HG03575 (cell line): ENCODE measurements around the gene CCDC196.

ENCODE experiments used
- ATAC-seq: cut with Tn5 transposase; IDR thresholded peaks from one replicate; pipeline ENCODE4 v1.9.1; 2021; ENCODE audit not compliant: unreplicated experiment, insufficient number of reproducible peaks, low FRiP score; ENCODE audit errors: extremely low read depth

The CCDC196 gene, protein sequence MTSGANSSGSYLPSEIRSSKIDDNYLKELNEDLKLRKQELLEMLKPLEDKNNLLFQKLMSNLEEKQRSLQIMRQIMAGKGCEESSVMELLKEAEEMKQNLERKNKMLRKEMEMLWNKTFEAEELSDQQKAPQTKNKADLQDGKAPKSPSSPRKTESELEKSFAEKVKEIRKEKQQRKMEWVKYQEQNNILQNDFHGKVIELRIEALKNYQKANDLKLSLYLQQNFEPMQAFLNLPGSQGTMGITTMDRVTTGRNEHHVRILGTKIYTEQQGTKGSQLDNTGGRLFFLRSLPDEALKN

DNA sequence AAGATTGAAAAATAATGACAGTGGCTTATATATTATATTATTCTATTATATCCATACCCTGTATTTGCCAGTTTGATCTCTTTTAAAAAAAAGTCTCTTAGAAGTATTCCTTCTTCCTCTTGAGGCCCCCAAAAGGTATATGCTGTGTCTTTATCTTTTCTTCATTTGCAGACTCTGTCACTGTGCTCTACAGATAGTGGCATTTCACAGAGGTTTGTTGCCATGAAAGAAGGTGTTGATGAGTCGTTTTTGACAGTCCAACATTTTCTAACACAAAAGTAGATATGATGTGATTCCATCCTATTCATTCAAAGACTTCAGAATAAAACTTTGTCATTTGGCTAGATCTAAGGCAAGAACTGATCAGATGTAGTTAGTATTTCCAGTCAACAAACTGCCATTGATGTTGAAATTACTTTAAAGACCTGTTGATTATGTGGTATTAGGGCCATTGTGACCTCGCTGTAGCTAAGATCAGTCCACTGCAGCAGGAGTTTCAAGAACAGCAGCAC is at the start of gene CCDC196:
Gene CCDC196, plus strand, starts transcription at position 462 of the 512 bp plus-strand sequence. CDS start 132 bp downstream, outside the sequence.
- no peak for ATAC-seq

DNA sequence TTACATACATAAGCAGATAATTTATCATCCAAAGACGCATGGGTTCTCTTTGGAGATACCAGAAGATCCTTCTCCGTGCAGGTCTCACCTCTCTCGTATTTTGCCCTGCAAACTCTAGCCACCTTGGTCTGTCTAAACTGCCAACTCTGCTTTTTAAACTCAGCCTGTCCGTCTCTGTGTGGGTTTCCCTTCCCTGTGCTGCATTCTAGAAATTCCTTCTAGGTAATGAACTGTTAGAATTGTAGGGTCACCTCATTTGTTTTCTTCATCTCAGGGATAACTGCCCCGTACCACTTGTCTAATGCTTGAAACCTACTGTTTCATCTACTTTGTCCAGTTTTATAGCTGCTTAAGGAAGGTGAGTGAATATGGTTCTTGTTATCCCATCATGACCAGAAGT is 45.4 kb upstream of the CCDC196 start:
- ATAC-seq = no peak

DNA sequence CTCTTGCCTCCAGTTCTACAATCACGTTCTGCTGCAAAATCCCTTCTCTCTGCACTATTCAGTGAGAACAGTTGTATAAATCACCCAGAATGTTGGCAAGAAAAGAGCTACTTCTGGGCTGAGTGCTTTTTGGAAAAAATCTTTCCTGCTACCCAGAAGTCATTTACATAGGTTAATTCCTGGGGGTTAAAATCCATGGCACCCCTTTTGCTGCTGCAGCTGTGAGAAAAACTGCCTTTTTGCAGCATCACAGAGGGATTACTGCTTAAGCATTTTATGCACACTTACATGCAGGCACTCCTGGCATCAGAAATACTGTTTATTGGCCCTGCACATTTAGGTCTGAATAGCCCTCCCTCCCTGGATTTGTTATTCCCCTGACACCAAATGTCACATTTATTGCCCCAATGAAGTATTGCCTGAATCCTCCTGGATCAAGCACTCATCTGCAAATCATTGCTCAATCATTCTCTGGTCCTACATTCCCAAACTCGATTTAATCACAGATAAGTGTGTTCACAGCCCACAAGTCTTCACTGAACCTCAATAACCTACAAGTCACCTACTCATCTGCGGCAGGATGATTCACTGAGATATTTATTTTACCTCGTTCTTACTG is 43.1 kb upstream of the CCDC196 start:
- no peak for ATAC-seq

DNA sequence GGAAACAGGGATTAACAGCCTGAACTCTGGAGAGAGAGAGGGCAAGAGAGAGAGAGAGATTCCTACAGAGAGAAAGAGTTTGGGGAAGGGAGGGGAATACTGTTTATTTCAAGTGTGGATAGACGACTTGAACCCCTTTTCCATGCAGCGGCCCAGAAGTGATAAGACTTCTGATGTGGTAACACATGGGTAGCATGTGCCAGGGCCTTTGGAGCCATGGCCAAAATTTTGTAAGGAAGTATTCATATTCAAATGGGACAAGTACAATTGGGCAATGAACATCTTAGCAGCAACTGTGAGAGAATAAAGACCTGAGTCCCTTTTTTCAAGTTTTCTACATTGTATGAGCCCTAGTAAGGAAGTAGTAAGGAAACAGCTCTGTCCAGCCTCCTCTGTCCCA is 42.4 kb upstream of the CCDC196 start:
- no peak for ATAC-seq

DNA sequence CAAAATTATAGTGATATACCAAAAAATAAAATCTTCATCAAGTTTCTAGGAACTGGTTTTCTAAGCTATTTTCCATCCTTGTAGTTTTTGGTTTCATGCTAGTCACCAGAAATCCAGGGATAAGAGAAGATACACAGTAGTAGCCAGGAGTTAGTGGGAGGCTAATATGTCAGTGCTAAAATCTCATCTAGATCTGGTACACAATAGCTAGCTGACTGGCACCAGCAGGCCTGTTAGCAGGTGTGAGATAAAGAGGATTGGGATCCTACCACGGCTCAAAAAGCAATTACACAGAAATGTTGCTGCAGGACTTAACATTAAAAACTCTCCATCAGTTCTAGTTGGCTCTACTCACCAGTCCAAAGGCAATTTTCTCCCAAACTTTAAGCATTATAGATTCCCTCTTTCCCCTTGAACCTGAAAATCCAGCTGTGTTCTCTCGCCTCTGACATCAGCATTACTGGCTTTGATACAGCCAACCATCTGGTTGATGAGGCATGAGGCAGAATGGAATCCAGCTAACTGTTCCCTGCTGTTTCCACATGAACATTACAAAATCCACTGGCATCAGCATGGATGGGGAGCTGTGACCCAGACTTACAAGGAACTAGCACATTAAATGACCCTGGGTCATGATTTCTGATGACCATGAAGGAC is 41.8 kb upstream of the CCDC196 start:
- ATAC-seq = no peak

DNA sequence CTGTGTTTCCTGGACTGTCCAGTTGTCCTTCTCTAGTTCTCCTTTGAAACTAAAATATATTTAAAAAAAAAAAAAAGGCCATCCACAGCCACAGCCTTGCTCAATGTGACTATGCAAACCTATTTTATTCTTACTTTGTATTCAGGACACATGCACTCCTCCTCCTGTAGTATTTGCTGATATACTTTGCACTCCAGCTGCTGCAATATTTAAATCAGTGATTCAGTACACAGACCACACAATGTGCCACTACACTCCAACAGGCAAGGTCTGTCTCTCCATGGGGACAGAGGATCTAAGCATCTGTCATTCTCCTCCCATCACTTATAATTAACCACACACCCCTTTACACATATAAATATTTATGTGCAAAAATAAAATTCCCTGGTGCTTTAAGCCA is 40.2 kb upstream of the CCDC196 start:
- no peak for ATAC-seq

- no peak for ATAC-seq
Measured at GRCh38 chr14:66453469-66453868, 32.7 kb upstream of the CCDC196 start.

DNA sequence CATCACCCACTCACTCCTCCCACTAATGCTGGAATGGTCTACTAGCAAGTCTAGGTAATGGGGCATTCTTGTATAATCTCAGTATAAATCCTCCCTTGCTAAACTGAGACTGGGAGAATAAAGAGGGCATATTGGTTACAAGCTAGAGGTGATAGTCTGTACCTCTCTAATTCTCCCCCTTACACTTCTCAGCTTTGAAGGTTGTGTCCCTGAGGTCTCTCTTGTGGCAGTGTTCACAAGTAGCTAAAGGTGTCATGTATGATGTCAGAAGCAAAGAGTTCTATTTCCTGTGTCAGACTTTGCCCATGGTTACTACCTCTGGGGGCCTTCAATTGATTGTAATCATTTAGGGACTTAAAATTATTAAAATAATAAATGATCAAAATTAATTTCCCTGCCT is 26.6 kb upstream of the CCDC196 start:
- no peak for ATAC-seq

DNA sequence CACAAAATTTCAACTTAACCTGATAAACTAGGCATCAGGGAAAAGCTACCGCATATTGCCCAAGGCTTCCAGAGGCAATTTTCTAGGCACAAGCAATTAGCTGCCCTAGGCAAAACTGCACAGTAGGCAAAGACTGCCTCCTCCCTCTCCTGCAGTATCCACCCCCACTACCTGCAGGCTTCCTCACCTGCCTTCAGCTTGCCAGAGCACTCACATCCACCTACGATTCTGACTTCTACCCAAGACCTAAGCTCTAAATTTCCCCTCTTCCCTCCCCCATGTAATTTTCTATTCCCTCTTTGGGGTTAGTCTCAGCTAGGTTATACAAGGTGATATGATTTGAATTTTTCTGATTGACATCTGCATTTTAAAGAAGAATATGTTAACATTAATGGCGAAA is 21.9 kb upstream of the CCDC196 start:
- ATAC-seq = no peak

- ATAC-seq = no peak
Measured at GRCh38 chr14:66468778-66469367, 17.3 kb upstream of the CCDC196 start.

GRCh38 chr14:66471584-66471983 is 14.6 kb upstream of the CCDC196 start:
- no peak for ATAC-seq

- no peak for ATAC-seq
Measured at GRCh38 chr14:66472251-66472650, 13.9 kb upstream of the CCDC196 start.

DNA sequence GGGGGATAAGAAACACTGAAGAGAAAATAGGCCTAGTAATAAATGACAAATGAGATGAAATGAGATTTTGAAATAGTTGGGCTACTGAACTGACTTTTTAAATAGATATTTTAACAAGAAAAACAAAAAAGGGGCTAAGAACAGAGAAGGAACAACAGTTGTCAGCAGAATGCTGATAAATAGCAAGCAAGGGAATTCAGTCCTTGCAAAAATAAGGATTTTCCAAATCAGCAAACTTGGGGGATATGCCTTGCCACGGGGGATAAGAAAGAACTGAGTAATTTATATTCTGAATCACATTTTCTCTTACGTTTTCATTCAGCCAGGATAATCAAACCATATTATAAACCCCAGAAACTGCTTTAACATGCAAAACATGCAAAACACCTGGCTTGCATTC is 12.9 kb upstream of the CCDC196 start:
- no peak for ATAC-seq

DNA sequence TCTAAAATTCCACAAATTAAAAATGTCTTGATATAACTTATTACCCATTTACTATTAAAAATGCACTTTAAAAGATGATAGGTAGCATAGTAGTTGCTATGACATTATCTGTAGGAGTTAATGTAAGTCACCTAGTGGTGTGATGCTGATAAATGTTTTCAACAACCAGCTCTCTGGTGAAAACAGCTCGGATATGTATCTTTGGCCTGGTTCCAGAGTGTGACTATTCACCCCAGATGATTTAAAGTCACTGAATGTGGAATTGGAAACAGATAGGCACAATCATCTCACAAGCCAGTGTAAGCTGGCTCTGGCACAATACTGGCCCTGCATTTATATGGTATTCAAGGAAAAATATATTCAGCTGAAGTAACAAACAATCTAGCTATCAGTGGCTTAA is 9.2 kb upstream of the CCDC196 start:
- no peak for ATAC-seq

GRCh38 chr14:66477567-66477966 is 8.6 kb upstream of the CCDC196 start:
- no peak for ATAC-seq

GRCh38 chr14:66482873-66483272 is 3.3 kb upstream of the CCDC196 start:
- no peak for ATAC-seq

DNA sequence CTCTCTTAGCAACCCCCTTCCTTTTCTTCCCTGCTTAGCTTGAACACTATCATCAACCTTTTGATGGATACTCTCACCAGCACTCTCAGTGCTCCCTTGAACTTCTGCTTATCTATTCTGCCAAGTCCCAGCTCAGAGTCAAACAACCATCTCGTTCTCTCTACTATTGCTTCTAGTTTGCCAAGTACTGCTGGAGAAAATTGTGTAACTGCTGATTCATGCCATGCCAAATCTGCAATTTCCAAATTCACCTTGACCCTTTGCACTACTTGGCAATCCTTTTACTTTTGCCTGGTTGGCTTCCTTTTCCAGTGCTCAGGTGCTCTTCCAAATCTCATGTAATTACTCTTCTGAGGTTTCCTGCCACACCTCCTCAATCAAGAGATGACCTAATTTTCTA is 2.8 kb upstream of the CCDC196 start:
- no peak for ATAC-seq

DNA sequence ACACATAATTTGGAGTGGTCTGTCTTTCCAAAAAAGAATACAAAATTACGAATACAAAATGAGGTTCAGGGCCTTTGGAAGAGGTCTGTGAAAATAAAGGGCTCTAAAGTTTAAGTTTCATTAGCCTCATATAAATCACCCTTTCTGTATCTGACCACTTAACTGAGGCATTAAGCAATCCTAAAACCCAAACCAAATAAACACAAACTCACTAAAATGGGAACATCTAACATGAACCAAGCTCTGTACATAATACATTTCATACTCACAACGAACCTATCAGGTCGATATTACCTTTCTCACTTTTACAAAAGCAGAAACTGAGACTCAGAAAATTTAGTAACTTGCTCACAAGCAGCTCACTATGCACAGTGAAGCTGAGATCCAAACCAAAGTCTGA is 1.1 kb upstream of the CCDC196 start:
- ATAC-seq = no peak

DNA sequence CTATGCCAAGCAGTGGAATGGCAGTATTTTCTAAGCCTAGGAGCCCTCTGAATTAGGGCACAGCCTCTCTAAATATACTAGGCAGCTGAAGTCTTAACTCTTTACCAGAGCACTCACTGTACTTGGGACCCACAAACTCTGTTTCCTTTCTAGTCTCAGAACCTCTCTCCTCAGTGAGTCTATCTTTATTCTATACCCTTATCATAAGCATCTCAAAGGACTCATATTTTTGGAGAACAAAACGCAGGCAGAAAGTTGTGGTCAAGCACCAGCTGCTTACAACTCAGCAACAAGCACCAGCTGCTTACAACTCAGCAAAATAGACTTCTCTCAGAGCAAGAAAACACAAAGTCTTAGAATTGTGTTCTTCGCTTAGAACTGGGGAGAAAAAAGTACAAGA is 993 bp downstream of the CCDC196 start:
- no peak for ATAC-seq
